Activated naive CD4-positive, alpha-beta T cell treated with anti-CD3 and anti-CD28 coated beads, Interleukin-2, amount 10 ng/mL, durations not matched to agents 5 hours and 36 hours (primary cell): ENCODE data around the gene PRKAR2A. TPM values are rescaled to one million over a fixed set of nuclear protein-coding genes. Genes with fewer than 3 reads are reported as not detected.

Source experiments
- total RNA-seq, 2 experiments: library from RNA; stranded (reverse); gene quantifications; one replicate each; pipeline ENCODE4 v1.2.3, GENCODE V29; 2021

The PRKAR2A gene
- total RNA-seq, result 10 to 100 TPM; 30.6 to 32.6 TPM

GRCh38 chr3:48847504-48848423 lies at the start of gene PRKAR2A:
TSS of gene PRKAR2A (minus strand) at chr3:48847874. CDS start at chr3:48847596, 278 bp downstream.

GRCh38 chr3:48716982-48717746 lies 130.5 kb downstream of the PRKAR2A start, which contains the start of gene IP6K2:
TSS of gene IP6K2 (minus strand) at chr3:48717221. CDS start at chr3:48695291, 21,930 bp downstream.

Other genes starting within 250 kb of the PRKAR2A start
- 100 to 1,000 TPM; 117 to 140 TPM for gene UQCRC1, start 238.2 kb downstream of the PRKAR2A start, total RNA-seq
- under 1 TPM in 1 of 2 experiments, not detected in 1; 0.55 TPM for gene TMEM89, start 226.1 kb downstream of the PRKAR2A start, total RNA-seq
- 10 to 100 TPM; 40.6 to 49.0 TPM for gene SLC26A6, start 212.4 kb downstream of the PRKAR2A start, total RNA-seq
- 1 to 10 TPM; 7.3 to 8.1 TPM for gene CELSR3, start 185.0 kb downstream of the PRKAR2A start, total RNA-seq
- gene NCKIPSD, start 162.0 kb downstream of the PRKAR2A start, total RNA-seq, result 10 to 100 TPM; 37.3 to 42.7 TPM
- gene IP6K2, start 130.7 kb downstream of the PRKAR2A start, total RNA-seq, result 10 to 100 TPM; 53.2 to 53.8 TPM
- gene SLC25A20, start 51.0 kb upstream of the PRKAR2A start, total RNA-seq, result 10 to 100 TPM; 30.1 to 32.2 TPM
- 100 to 1,000 TPM in 1 of 2 experiments, 10 to 100 TPM in 1; 91.5 to 104 TPM for gene ARIH2, start 71.0 kb upstream of the PRKAR2A start, total RNA-seq
- gene P4HTM, start 142.4 kb upstream of the PRKAR2A start, total RNA-seq, result 10 to 100 TPM; 40.7 to 46.8 TPM
- gene WDR6, start 159.5 kb upstream of the PRKAR2A start, total RNA-seq, result 100 to 1,000 TPM; 162 to 172 TPM
- 10 to 100 TPM; 22.4 to 25.8 TPM for gene DALRD3, start 170.7 kb upstream of the PRKAR2A start, total RNA-seq
- 10 to 100 TPM; 81.2 to 88.3 TPM for gene NDUFAF3, start 174.2 kb upstream of the PRKAR2A start, total RNA-seq
- 100 to 1,000 TPM; 176 to 186 TPM for gene IMPDH2, start 181.5 kb upstream of the PRKAR2A start, total RNA-seq
- 100 to 1,000 TPM; 130 to 131 TPM for gene QRICH1, start 246.2 kb upstream of the PRKAR2A start, total RNA-seq